ENCODE data around the gene ALDH1A3.

The ALDH1A3 gene

DNA sequence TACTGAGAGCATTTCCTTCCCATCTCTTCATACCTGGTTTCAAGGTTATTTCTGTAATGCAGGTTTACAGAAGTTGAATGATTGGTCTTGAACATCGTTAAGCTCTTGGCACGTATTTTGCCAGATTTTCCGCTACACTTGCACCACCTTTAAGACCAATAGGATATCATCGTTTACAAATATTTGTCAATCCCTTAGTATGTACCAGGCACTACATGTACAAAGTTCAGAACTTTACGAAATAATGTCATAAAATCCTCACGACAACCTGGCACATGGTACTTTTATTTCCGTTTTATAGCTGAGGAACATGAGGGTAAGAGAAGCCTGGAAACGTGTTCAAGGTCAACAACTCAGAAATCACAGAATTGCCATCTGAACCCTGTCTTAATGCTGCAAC, 45.8 kb downstream of the ALDH1A3 start:
- DNase-seq (ENCODE audit: low read depth, low spot score): no peak

DNA sequence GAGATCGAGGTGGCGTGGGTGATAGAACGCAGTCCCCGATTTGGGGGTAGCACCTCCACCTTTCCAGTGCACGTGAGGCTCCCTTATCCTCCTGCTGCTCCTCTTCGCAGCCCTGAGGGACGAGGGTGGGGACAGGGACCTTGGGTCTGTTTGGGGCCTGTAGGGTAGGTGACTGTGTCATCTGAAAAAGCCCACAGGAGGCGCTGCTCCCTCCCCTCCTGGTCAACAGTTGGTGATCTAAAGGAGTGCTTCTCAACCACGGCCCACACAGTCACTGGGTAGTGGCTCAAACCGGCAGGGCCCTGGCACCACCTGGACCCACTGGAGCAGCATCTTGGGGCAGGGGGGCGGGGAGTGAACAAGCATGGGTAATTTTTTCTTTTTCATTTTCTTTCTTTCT, 46.6 kb downstream of the ALDH1A3 start:
- DNase-seq (ENCODE audit: low read depth, low spot score): no peak

DNA sequence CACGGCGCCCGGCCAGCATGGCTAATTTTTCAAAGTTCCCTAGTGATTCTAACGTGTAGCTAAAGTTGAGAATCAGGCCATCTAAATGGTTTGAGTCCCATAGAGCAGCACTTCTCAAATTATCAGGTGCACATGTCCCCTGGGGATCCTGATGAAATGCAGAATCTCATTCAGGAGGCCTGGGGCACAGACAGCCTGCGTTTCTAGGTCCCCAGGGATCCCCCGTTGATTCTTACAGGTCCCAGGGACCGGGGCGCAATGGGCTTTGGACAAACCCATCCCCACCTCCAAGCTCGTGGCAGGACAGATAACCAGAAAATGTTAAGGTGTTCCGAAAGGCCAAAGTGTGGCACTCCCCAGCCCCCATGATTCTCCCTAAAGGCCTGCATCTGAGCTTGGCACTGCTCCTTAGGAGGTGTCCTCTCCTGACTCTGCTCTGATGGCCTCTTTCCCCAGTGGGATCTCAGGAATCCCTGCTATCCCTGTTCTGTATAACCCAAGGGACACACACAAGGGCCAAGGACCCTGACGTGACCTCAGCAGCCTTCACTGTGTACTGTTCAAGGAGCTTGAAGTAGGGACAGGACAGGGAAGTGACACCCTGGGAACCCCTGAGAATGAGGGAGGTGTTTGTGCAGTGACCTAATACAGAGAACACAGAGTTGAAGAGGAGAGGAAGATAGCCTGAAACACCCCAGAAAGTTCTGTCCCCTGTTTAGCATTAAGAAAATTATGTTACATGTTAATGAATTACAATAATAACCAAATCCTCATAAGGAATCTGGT, 47.5 kb downstream of the ALDH1A3 start:
- DNase-seq (ENCODE audit: low read depth, low spot score): no peak

DNA sequence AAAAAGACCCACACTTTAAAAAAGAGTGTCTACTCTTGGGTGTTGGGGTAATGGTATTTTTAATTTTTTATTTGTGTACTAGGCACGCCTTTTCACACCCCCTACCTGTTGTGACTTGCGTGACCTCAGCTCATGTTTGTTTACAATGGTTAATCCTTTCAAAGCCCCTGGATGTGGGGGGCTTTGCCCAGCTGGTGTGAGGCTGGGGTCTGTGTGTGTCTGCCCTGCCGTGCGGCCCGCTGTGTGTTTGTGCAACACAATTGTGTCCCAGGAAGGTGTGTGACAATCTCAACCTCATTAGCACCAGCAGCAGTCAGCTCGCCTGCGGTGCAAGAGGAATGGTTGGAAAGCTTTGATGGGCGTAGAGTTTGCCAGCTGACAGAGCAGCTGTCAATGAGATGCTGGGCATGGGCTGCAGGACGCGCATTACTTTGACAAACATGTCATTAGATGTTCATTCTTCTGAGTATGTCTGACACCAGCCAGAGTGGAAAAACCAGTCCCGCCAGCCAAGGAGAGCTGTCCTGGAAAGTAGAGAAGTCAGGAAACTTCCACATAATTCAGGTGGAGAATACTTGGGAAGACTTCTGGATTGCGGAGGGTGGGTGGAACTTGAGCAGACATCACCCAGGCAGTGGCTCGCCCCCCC, 49.1 kb downstream of the ALDH1A3 start:
- DNase-seq (ENCODE audit: low read depth, low spot score): no peak

DNA sequence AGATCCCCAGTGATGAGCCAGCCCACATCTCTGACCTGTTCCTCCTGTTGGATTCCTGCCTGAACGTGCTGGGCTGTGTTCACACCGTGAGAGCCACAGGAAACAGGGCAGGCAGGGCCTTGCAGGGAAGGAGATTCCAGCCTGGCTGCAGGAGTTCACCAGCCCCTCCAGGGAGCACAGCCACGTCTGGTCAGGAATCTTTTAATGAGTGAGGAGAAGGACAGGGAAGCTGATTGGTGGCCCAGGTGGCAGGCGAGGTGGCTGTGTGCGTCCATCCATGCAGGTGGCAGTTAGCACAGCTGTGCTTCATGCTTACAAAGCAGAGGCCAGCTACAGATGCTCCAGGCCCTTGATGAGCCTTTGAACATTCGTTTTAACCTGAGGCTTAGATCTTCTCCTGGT, 50.0 kb downstream of the ALDH1A3 start:
- no peak for DNase-seq (ENCODE audit: low read depth, low spot score)

DNA sequence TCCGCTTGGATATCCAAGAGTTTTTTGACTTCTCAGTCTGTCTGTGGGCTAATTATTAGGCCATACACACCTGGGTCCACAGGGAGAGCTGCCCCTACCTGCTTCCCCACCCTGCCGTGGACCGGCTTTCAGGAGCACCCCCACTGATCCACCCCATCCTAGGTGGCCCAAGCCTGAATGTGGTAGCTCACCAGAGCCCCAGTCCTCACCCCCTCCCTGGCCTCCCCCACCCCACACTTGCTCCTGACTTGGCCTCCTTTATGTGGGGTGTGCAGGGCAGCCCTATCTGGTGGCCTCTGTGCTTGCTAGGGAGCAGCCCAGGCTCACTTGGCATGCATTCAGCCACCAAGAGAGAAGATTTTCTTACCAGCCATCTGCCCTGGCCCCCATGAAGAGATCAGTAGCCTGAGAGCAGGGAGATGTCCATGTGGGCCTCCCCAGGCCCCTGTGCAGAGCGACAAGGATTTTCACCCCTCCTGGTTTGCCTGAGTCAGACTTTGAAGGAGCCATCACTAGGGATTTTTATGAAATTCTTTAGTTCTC, 50.7 kb downstream of the ALDH1A3 start:
- DNase-seq (ENCODE audit: low read depth, low spot score): no peak

DNA sequence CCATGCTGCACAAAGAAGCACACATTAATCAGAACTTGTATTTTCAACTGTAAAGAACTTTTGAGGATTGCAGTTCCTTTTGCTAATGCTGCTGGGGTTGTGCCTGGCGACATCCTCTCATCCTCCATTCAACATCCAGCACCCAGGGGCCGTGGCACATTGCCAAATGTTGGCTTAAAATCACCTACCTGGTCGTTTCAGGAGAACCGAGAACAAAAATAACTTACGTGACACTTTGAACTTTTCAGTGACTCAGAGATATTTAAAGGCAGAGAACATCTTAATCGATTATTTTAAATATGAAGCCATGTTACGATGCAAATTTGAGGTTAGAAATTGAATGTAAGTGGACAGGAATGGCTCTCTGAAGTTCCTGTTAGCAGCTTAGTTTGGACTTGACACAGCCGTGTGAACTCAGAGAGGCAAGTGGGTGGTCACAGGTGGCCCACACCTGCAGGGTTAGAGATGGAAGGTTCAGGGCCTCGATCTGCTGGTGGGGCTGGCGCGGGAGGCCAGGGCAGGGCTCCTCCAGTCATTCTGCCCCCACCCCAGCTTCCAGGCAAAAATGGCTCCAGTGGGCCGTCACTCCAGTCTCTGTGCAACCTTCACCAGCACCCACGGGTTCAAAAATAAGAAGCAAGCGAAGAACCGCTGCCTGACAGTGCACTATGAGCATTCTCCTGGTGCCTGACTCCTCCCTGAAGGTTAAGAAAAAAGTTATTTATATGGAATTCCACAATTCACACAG, 51.7 kb downstream of the ALDH1A3 start:
- DNase-seq (ENCODE audit: low read depth, low spot score): no peak

DNA sequence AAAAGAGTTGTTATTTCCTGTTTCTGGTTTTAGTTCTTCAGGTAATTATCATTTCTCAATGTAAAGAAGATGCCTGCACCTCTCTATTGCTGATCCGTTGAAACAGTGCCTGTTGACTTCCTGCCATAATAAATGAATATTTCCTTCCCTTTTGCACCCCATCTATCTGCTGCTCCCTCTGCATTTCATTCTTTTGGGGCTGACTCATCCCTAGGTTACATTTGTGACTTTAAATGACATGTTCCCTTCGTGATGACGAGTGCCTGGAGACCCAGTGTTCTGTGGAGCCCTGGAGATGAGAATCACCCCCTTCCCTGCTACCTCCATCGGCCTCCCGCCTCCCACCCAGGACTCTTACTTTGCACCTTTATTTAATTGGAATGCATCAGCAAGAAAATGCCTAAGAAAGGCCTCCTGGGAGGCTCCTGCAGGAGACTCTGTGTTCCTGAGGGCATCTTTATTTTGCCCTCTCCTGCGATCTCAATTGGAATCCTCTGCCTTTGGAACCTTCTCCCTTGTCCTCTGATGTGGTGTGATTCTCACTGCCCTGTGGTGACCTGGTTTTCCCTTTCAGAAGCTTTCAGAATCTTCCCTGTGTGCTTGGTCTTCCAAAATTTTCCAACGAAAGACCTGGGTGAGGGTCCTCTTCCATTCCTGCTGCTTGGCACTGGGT, 53.2 kb downstream of the ALDH1A3 start:
- no peak for DNase-seq (ENCODE audit: low read depth, low spot score)

DNA sequence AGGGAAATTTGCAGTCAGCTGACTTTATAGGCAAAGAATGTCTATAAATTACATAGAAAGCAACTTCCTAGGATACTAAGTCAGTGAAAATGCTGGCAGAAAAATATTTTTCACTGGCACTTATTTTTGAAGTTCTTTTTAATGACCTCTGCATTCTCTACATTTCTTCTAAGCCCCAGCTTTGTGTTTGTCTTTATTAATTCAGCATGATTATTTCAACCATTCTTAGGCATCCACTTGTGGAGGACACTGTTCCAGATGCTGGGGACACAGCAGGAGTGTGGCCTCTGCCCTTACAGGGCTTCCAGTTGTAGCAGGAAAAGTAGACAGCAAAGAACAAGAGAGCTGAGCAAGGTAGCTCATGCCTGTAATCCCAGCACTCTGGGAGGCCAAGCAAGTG, 54.5 kb downstream of the ALDH1A3 start:
- no peak for DNase-seq (ENCODE audit: low read depth, low spot score)

DNA sequence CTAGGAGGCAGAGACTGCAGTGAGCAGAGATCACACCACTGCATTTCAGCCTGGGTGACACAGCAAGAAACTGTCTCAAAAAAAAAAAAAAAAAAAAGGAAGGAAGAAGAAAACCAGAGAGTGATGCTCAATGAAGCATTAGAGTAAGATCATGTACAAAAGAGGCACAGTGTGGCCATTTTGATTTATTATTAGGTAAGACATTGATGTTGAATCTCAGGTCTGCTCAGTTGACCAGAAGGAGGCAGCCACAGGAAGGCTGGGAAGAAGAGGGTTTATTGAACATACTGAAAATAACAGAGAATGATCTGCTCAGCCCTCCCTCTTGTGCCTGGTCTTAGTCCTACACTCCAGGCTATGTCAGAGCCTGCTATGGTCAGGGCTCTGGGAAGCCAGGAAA, 55.1 kb downstream of the ALDH1A3 start:
- no peak for DNase-seq (ENCODE audit: low read depth, low spot score)

DNA sequence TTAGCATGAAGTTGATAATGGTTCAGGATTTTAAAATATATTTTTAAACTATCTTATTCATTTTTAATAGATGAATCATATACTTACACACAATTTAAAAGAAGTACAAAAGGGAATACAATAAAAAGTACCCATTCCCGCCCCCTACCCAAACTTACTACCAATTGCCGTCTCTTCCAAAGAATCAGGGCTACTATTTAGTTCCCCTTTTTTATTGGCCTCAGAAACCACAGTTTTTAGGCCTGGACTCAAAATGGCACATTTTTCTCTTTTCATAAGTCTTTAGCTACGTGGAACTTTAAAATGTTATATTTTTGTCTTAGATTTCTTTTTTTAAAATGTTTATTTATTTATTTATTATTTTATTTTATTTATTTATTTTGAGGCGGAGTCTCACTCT, 57.5 kb downstream of the ALDH1A3 start:
- DNase-seq (ENCODE audit: low read depth, low spot score): no peak

DNA sequence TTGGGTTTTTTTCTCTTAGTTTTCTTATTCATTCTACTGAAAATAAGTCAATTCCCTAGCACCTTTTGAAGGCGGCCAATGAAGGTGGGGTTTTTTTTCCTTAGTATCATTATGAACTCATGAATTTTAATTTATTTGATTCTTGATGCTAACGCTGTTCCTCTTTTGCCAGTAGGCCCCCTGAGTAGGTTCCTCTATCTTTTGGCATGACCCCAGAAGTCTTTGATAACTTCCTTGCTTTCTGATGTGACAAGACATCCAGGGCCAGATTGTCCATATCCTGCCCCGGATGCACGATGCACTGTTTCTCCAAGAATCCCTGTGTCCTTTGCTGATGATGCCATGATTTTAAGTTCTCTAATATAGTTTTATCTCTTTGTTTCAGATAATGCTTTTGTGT, 60.2 kb downstream of the ALDH1A3 start:
- DNase-seq (ENCODE audit: low read depth, low spot score): no peak

DNA sequence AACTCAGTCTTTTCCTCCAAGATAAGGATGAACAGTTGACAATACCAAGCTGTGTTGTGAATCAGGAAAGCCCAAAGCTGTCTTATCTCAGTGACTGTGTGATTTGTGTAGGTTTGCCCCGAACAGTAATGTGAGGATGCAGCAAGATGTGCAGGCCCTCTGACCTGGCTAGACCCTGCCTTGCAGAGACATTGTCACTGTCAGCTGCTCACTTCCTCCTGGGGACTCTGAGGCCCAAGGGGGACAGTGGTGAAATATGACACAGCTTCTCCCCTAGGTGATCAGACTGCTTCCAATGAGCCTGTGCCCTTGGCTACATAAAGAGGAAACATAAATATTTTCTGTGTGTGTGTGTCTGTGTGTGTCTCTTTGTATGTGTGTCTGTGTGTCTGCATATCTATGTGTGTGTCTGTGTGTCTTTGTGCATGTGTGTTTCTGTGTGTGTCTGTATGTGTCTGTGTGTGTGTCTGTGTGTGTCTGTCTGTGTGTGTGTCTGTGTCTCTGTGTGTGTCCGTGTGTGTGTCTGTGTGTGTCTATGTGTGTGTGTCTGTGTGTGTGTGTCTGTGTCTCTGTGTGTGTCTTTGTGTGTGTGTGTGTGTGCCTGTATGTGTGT, 61.2 kb downstream of the ALDH1A3 start:
- DNase-seq (ENCODE audit: low read depth, low spot score): no peak

DNA sequence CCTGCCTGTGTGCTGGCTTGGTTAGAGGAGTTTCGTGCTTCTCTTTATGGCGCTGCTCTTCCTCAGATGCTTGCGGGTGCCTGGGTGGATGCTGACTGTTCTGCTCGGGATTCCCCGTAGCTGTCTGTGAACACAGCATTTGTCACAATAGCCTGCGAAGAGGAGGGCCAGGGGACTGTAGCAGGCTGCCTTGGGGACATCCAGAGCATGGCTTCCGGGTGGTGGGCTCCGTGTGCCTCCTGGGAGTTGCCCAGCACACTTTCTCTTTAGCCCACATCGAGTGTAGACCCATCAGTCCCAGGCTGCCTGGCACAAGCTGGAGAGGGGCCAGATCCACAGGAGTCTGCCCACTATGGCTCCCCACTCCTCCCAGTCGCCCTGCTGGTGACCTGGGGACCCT, 61.9 kb downstream of the ALDH1A3 start:
- DNase-seq (ENCODE audit: low read depth, low spot score): no peak

DNA sequence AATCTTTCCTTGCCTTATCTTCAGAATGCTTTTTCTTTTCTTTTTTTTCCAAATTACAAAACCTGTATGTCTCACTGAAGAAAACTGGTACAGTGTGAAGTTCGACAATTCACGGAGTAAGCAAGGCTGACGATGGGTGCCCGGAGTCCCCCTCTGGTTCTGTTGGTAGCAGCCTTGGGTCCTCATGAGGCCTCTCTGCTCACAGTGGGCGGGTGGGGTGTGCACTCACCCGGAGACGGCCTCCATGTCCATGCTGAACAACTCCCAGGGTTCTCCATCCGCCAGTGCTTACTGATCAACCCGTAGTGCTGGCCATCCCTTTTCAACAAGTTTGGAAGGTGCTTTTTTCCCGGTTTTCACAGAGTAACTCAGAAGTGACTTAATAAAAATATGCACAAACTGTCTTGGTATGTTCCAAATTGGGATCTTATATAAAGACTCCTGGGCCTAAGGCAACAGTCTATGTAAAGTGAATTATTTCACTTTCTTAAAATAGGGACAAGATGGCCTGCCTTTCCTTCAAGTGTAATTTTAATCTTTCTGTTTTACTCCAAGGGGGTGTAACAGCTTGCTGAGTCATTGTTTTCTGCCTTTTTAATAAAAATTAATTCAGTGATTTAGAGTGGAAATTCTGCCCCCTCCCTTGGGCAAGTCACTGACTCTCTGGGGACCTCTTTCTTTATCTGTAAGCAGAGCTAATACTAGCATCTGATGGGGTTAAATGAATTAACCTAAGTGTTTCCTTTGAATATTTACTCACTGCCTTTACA, 63.2 kb downstream of the ALDH1A3 start:
- no peak for DNase-seq (ENCODE audit: low read depth, low spot score)

DNA sequence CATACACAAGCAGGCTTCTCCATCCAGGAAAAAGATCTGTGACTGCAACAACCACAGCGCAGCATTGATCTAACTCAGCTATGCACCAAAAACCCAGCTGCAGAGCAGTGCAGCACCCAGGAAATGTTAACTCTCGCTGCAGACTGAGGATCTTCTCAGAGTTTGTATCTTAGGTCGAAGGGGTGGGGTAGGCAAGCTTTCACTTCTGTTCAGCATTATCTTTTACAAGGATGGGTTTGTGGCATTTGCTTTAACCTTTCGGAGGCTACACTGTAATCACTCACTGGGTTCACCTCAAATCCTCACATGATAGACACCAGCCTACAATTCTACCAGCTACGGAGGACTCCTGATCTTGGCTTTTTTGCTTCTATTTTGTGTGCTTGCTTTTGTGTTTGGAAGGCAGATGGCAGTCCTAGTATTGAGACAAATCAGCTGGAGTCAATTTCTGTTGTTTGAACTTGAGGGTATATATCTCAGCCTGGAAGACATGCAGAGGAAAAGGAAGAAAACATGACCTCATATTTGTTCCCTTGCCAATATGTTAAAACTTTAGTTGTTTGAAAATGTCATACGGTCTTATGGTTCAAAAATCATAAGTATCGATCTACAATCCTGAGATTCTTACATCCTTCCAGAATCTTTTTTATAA, 64.7 kb downstream of the ALDH1A3 start:
- no peak for DNase-seq (ENCODE audit: low read depth, low spot score)

DNA sequence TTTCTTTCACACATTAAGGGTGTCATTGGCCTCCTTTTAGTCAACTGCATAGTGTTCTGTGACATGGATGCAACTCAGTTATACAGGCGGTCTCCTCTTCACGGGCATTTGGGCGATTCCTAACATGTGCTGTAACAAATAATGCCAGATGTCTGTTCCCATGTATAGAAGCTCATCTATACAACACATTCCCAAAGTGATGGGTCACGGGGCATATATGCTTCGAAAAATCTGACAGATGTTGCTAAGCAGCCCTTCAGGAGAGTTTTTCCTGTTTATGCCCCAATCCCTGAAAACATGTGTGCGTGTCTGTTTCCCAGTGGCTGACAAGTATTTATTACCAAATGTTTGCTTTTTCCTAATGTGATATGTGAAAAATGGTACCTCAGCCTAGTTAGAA, 65.4 kb downstream of the ALDH1A3 start:
- no peak for DNase-seq (ENCODE audit: low read depth, low spot score)

DNA sequence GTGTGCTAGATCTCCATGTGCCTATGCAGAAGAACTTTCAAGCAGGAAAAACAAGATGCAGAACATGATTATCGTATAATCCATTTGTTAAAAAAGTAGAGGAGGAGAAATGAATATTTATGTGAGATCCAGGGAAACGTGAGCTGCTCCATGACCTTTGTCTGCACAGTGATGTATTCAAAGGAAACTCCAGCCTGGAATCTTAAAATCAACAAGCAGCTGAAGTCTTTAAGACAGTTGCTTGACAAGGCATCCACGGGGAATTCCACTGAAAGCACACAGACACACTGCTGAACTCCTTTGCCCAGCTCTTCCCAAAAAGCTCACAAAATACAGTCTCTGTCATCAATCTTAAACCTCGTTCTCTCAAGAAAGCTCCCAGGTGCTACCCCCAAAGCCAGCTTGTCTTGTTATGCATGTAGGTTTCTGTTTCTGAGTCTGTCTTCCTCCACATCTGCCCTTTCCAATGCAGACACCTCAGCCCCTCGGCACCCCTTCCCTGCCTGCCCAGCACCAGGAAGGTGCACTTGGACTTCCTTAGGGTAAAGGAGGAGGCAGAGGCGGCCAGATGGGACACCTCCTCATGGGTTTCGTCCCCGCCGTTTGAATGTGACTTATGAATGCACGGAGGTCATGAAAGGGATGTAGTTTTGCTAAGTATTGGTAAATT, 68.3 kb downstream of the ALDH1A3 start:
- peak; percentile 6 for DNase-seq (ENCODE audit: low read depth, low spot score)

DNA sequence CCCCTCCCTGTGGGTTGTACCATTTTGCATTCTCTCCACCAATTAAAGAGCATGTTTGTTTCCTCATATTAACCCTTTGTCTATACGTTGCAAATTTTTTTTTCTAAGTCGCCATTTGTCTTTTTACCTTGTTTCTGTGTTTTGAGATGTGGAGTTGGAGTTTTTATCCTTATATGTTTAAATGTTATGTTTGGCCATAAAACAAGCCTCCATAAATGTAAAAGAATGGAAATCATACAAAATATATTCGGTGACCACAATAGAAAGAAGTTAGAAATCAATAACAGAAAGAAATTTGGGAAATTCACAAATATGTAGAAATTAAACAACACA, 68.8 kb downstream of the ALDH1A3 start:
- no peak for DNase-seq (ENCODE audit: low read depth, low spot score)

DNA sequence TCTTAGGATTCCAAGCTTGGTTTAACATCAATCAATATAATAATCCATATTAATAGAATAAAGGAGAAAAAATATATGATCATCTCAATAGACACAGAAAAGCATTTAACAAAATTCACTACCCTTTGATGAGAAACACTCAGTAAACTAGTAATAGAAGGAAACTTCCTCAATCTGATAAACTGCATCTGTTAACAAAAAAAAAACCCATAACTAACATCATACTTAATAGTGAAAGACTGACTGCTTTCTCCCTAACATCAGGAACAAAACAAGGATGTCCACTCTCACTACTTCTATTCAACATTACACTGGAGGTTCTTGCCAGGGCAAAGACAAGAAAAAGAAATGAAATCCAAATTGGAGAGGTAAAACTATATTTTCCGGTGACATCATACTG, 70.1 kb downstream of the ALDH1A3 start:
- no peak for DNase-seq (ENCODE audit: low read depth, low spot score)

Data from smooth muscle cell of the brain vasculature (primary cell).